HG03196 (cell line): ENCODE data around the gene SFN.

Experiments
- ATAC-seq: cut with Tn5 transposase; IDR thresholded peaks from one replicate; pipeline ENCODE4 v1.9.1; 2021; ENCODE audit not compliant: unreplicated experiment

Gene SFN

DNA sequence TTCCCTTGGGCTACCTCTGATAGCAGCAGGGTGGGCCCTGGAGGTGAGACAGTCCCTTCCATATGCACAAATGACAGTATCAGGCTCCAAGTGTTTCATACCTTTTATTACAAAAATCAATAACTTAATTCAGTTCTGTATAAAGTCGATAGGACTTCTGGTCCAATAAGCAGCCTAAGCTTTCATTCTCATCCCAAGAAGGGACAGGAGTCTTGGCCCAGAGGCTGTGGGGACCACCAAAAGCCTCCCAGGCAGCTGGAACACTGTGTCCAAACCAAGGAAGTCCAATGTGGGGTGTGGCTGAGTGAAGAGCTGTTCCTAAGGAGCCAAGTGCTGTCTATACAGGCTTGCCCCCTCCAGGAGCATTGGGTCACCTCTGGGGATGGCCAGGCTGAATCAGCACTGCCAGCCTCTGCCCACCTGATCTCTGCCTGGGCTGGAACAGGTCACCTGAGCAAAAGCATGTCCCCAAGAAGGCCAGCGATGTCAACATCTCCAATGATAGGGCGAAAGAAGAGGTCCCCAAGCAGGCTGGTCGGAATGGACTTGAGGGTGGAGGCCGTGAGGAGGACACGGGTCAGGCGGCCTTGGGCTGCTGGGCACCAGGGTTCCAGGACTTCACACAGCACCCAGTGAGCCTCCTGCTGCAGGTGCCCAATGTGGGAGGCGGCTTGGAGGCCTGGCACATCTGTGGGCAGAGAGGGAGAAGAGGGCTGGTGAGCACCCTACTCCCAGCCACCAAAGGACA, 48.6 kb downstream of the SFN start:
- ATAC-seq: no peak

DNA sequence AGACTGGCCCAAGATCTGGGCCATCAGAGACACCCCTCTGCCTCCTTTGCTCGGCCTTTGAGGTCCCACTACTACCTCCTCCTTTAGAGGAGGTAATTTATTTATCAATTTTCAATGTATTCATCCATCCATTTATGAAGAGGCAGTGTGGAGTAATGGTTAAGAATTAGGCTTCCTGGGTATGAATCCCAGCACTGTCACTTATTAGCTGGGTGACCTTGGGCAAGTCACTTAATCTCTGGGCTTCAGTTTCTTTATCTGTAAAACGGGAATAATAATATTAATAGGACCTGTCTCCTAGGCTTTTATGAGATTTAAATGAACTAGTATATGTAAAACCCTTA, 49.2 kb downstream of the SFN start:
- no peak for ATAC-seq

DNA sequence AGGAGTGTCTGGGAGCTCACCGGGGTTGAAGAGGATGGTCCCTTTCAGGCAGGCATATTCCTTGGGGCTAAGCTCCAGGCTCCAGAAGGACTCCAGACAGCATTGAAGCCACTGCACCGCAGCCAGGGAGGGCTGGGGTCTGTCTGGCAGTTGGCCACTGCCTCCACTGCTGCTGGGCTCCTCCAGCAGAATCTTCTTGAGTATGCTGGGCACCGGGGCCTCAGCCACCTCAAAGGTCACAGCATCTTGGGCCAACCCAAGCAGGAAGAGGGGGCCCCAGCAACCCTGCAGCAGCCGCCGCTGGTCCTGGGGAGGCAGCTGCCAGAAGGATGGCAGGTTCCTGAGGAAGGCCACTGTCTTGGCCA, 50.4 kb downstream of the SFN start:
- no peak for ATAC-seq
